K562 (cell line): ENCODE measurements around the gene MTA2.

Source experiments
- NFIC ChIP-seq: fragments of 450-650 bp; IDR thresholded peaks from 2 replicates; pipeline ENCODE4 v1.6.1; 2017; ENCODE audit warnings: mild to moderate bottlenecking, inconsistent platforms
- POLR2A ChIP-seq: fragments of 450-650 bp; conservative IDR thresholded peaks from 2 replicates; pipeline ENCODE4 v1.6.1; 2016
- TF ChIP-seq, protein P1 (sequence below): fragments of 250-450 bp; sonication (Bioruptor Pico); IDR thresholded peaks from 2 replicates; pipeline ENCODE4 v1.8.0; 2021; ENCODE audit warnings: moderate library complexity, mild to moderate bottlenecking, inconsistent platforms

DNA sequence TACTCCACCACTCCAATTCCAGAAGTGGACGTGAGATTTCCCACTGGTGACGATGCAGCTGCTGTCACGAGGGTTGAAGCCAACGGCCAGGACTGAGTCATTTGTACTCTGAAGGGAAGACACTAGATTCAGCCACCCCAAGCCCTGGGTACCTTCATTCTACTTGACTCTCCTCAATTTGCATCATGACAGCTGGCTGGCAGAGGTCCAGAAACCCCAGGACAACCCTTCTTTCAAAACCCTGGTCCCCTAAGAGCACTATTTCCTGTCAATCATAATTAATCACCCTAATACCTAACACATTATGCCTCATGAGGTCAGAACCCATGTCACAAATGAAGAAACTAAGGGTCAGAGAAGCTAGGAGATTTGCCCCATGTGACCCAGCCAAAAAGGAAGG, 6.0 kb upstream of the MTA2 start:
- TF ChIP-seq NFIC (peak; percentile 78), POLR2A (no peak)
- TF ChIP-seq, protein P1, sequence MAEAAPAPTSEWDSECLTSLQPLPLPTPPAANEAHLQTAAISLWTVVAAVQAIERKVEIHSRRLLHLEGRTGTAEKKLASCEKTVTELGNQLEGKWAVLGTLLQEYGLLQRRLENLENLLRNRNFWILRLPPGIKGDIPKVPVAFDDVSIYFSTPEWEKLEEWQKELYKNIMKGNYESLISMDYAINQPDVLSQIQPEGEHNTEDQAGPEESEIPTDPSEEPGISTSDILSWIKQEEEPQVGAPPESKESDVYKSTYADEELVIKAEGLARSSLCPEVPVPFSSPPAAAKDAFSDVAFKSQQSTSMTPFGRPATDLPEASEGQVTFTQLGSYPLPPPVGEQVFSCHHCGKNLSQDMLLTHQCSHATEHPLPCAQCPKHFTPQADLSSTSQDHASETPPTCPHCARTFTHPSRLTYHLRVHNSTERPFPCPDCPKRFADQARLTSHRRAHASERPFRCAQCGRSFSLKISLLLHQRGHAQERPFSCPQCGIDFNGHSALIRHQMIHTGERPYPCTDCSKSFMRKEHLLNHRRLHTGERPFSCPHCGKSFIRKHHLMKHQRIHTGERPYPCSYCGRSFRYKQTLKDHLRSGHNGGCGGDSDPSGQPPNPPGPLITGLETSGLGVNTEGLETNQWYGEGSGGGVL (CRISPR knock-in tag), result no peak
